NCI-H748 treated with DMSO at 0.1 percent for 48 hours (cell line): Measurements from ENCODE around the gene ANO1.
"Not testable (repeated sequence)": the region's sequence is repeated elsewhere in the genome, so short reads cannot be mapped to it uniquely, and the experiment has no call there.

Experiments
- DNase-seq: peaks from one replicate; lab custom pipeline; 2025; lab: John Stamatoyannopoulos, UW

ANO1 gene

DNA sequence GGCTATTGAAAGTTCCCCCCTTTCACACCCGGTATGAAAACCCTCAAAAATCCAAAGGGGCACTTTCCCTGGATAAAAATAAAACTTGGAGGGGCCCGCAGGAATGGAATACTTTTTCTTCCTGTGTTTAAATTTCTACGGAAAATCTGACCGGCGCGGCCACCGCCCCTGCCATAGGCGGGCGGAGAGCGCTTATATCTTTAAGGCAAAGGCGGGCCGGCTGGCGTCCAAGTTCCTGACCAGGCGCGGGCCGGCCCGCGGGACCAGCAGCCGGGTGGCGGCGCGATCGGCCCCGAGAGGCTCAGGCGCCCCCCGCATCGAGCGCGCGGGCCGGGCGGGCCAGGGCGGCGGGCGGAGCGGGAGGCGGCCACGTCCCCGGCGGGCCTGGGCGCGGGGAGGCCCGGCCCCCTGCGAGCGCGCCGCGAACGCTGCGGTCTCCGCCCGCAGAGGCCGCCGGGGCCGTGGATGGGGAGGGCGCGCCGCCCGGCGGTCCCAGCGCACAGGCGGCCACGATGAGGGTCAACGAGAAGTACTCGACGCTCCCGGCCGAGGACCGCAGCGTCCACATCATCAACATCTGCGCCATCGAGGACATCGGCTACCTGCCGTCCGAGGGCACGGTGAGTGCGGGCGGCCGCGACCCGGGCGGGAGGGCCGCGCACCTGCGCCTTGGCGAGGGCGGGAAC lies at the start of gene ANO1:
Gene ANO1 (plus strand): TSS at position 223 of the 686 bp plus-strand sequence. CDS start 290 bp downstream, at position 513.
- DNase-seq, result no peak

DNA sequence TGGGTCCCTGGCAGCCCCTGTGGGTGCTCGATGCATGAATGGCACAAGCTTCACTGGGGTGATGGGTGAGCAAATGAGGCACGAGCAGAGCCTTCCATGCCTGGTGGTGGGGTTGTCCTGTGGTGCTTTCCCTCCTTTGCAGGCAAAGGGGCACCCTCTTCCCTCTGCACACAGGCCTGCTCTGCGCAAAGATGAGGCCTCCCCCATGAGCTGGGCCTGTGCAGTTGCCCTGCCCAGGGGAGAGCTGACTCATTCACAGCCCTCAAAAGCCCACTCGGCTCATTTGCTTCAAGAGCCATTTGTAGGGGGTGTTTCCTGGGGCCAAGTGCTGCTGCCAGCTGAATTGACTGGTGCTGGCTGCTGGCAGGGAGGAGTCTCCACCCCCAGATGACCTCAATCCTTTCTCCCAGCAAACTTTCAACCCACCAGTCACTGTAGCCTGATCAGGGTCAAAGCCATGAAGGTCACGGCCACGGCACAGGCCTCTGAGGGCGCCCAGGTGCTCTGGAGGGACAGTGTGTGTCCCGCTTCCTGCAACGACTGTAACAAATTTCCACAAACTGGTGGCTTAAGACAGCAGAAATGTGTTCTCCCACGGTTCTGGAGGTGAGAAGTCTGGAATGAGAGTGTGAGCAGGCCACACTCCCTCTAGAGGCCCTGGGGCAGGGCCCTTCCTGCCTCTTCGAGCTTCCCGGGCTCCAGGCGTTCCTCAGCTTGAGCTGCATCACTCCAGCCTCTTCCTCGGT lies 48.8 kb upstream of the ANO1 start:
- no peak for DNase-seq

DNA sequence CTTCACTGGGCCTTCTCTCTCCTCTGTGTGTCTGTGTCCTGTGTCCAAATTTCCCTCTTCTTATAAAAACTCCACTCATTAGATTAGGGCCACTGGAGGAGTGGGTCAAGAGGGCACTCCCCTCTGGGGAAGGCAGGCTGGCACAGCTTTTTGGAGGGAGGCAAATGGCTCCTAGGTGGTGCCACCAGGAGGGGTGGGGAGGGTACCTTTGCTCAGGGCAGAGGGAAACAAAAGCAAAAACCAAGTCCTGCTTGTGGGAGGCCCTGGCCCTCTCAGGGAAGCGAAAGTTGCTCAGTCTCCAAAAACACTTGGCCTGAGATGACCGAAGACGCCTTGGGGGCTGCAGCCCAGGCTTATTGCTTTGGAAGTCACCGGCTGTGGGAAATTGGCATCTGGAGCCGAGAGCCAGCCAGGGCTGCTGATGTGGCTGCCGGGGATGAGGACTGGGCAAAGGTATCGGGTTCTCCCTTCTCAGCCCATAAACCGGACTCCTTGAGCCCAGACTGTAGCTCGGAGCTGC lies 48.2 kb upstream of the ANO1 start:
- no peak for DNase-seq

DNA sequence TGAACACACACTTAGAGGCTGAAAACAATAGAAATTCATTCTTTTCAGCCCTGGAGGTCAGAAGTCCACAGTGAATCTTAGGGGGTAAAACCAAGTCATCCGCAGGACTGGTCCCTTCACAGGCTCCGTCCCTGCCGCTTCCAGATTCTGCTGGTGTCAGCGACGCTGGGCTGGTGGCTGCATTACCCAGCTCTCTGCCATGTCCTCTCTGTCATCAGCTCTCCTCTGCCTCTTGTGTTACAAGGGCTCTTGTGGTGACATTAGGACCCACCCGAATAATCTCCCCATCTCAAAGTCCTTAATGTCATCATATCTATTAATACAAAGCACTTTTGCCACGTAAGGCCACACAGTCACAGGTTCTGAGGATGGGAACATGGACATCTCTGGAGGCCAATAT lies 47.7 kb upstream of the ANO1 start:
- no peak for DNase-seq

DNA sequence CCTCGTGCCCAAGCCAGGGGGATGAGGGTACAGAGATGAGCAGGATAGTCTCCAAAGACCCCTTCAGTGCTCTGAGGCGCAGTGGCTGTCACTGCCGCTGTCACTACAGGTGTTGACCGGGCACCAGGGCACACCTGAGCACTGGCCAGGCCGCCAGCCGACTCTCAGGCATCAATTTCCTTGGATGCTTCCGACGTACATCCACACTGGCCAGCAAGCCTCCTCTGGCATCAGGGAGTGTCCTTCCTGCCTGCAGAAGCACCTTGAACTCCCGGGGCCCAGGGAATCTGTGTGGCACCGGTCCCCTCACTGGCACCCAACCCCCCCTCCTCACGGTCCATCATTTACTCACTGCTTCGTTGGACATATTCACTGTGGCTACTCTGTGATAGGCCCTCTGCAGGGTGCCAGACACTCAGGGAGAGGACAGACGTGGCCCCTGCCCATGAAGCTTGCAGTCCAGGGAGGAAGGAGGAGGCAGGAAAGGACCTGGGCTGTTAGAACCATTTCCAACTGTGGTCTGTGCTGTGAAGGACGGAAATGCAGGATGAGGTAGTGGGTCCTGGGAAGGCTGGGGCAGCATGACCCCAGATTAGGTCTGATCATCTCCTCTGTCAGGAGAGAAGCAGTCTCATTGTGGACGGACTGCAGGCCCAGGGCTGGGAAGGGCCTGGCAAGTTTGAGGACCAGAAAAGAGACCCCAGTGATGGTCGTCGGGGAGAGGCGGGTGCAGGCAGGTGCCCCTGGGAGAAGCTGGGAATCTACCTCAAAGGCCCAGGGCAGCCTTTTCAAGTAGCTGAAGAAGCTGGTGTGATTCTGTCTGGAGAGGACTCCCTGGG lies 46.3 kb upstream of the ANO1 start:
- DNase-seq, result no peak

DNA sequence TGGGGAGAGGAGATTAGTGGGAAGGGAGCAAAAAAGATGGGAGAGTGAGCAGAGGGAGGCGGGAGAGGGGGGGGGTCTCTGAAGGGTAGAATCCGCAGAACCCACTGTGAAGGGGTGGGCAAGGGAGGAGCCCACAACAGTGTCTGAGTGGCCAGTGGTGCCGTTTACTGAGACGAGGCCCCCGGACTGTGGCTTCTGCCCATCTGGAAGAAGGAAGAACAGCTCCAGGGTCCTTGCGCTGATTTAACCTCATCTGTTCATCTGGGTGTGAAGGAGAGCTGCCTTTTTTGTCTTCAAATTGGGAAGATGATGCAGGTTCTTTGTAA lies 45.7 kb upstream of the ANO1 start:
- no peak for DNase-seq

DNA sequence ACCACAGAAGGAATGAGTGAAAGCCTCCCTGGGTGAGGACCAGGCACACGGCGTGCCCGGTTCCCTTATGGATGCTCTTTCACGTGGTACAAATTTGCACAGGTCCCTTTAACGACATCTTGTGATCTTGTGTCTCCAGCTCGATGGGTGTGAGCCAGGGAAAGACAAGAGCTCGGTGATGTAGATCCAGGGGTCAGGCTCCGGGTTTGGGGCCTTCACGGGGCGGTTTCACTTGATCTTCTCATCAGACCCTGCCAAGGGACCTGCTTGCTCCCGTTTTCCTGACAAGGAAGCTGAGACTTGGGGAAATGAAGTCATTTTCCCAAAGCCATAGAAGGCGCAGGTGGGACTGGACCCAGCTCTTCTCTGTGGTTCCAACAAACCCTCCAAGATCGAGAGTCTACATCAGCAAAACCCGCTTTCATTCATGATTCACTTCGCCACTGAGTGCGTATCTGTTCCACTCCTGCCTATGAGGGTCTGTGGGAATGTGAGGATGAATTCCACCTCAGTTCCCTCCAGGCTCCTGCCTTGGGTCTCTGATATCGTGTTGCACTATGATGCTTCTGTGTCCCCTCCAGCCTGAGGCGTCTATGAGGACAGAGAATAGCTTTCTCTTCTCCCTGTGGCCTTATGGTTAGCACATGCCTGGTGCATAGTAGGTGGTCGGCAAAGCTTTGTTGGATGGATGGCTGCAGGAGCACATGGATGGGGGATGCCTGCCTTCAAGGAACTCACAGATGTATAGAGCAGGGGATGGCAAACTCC lies 45.0 kb upstream of the ANO1 start:
- DNase-seq, result no peak

DNA sequence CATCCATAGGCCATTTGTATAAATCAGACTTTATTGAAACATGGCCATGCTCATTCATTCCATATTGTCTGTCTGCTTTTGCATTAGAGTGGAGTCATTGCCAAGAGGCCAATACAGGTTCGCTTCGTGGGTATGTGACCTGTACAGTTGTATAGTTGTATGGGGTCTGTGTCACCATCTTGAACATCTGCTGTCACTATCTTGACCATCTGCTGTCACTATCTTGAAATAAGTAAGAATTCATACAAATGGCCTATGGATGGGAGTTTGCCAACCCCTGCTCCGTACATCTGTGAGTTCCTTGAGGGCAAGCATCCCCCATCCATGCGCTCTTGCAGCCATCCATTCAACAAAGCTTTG lies 44.4 kb upstream of the ANO1 start:
- no peak for DNase-seq

DNA sequence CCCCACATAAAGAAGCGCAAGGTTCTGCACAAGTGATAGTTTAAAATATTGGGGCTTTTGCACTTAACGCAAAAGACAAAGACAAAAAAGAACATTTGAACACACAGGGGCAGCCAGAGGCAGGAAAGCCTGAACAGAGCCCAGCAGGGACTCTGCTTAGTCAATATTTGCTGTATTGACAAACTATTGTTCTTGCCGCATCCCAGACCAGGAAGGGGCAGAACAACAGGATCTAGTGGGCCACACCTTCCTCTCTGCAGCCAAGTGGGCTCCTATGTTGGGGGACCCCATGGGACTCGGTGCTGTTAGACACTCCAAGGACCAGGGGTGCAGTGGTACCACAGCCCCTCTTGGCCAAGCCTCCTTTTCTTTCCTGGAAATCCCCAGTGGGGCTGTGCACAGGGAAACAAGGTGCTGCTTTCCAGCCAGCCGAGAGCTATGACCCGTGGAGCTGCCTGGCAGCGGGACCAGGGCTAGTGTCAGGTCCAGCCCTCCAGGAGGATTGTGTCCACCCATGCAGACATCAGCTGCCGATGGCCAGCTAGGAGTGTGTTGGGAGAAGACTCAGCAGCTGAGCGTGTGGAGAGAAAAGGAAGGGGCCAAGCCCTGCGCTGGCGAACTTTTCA lies 43.3 kb upstream of the ANO1 start:
- DNase-seq, result peak; percentile 71

DNA sequence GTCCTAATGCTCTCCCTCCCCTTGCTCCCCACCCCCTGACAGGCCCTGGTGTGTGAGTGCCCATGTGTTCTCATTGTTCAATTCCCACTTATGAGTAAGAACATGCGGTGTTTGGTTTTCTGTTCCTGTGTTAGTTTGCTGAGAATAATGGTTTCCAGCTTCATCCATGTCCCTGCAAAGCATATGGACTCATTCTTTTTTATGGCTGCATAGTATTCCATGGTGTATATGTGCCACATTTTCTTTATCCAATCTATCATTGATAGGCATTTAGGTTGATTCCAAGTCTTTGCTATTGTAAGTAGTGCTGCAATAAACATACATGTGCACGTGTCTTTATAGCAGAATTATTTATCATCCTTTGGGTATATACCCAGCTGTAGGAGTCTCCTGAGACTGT lies 42.5 kb upstream of the ANO1 start:
- not testable (repeated sequence) for DNase-seq

DNA sequence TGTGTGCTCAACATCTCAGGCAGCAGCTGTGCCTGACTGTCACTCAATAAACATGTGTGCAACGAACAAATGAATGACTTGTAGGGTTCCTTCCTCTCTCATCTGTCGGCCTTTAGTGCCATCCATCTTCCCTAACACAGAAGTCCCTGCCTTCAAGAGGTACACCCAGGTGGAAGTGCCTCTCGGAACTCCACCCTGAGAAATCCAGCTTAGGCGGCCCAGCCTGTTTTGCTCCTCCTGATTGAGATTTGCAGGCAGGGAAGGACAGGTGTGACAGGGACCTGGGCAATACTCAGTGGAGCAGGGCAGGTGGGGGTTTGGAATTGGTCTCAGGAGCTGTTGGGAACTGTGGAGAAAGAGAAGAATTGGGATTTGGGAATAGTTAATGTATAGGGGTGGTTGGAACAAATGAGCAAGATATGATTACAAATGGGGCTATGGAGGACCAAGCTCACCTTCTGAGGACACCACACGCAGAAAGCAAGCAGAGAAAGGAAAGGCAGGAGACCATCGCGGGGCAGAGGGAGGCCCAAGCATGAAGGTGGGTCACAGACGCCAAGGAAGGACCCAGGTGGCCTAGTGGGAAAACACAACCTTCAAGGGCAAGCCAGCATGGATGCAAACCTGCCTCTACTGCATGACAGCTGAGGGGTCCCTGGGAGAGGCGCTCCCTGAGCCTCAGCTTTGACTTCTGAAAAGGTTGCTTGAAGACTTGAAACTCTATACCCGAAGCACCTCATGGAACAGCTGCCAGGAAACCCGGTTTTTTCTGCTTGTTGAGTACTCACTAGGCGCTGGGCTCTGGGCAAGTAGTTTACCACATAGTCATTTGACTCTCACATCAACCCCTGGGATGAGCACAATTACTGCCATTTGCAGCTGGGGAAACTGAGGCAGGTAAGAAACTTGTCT lies 40.9 kb upstream of the ANO1 start:
- DNase-seq, result no peak

DNA sequence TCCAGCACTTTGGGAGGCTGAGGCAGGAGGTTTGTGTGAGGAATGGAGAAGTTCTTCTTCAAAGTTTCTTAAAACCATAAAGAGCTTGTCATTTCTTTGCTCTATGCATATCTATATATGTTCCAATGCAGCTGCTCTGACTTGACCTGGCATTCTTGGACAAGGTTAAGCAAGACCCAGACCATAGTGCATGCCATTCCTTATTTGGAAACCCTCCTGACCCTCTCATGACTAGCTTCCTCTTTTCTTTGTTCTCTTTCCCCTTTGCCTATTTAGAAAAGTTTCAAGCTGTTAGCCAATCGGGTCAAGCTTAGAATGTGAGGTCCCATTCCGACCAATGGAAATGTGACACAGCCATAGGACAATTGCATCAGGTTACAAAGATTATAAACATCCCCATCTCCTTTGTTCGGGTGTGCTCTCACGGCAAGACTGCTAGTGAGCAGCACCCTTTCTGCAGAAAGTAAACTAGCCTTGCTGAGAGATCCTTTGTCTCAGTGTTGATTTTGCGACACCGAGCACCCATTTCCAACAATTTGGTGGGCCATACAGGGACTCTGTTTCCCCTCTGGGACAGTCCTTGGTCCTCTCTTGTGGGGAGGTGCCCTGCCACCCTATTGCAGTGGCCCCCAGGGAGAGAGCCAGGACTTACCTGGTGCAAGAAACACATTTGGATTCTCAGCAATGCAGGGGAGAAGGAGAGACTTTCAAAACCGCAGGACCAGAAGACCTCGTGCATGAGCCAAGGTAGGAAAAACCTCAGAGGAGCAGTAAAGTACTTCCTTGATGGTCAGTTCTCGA lies 39.9 kb upstream of the ANO1 start:
- DNase-seq, result no peak

DNA sequence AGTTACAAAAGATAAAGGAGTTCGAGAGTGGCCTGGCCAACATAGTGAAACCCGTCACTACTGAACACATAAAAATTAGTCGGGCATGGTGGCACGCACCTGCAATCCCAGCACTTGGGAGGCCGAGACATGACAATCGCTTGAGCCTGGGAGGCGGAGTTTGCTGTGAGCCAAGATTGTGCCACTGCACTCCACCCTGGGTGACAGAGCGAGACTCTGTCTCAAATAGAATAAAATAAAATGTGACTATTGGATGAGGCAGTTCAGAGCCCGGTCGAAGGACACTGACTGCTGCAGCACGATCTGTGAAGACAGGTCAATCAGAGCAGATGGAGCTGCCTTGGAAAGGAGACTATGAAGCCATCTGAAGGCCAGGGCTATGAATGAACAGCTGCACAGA lies 37.7 kb upstream of the ANO1 start:
- DNase-seq, result no peak

DNA sequence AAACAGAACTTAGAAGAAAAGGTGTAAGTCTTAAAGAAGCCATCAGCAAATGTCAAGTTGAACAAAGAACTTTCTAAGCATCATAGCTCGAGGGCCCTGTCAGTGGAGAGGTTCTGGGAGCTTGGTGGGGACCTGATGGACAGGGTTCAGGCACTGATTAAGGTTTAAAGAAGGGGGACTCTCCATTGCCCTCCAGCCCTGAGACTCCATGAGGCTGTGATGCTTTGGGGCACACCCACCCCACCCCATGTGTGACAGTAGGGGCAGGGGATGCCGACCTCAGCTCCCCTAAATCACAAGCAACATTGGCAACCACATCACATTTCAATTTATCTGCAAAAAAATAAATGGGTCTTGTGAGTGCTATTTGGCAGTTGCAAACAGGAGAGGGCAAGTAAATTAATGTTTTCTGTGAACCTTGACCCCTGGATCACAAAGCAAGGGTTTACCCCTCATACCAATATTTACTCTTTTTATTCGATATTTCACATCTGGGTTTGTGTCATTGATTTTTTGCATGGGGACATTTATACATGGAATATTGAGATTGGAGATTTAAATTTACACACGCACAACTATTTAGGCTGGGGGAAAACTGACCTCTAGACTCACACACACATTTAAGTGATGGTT lies 37.1 kb upstream of the ANO1 start:
- DNase-seq, result no peak

DNA sequence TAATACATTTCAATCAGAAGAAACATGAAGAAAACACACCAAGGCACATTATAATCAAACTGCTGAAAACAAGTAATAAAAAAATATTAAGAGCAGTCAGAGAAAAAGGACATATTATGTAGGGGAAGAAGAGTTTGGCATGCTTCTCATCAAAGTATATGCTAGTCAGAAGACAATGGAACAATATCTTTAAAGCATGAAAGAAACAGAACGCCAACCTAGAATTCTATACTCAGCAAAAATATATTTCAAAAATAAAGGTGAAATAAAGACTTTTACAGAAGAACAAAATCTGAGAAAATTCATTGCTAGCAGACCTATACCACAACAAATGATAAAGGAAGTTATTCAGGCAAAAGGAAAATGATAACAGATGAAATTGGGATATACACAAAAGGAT lies 34.6 kb upstream of the ANO1 start:
- no peak for DNase-seq

DNA sequence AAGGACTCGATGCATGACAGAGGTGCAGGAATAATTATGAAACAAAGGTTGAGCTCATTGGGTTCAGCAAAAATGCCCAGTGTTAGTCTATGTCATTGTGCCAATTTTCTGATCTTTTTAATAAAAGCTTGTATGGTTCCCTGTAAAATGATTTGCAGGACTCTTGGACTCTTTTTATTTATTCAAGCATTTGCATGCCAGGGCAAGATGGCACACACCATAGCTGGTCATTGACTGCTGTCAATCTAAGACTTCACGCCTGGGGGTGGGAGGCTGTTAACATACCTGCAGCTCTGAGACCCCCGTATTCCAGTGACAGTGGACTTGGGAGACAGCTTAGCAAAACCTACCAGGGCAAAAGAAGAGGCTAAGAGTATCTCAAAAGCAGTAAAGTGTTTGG lies 32.0 kb upstream of the ANO1 start:
- DNase-seq, result no peak

DNA sequence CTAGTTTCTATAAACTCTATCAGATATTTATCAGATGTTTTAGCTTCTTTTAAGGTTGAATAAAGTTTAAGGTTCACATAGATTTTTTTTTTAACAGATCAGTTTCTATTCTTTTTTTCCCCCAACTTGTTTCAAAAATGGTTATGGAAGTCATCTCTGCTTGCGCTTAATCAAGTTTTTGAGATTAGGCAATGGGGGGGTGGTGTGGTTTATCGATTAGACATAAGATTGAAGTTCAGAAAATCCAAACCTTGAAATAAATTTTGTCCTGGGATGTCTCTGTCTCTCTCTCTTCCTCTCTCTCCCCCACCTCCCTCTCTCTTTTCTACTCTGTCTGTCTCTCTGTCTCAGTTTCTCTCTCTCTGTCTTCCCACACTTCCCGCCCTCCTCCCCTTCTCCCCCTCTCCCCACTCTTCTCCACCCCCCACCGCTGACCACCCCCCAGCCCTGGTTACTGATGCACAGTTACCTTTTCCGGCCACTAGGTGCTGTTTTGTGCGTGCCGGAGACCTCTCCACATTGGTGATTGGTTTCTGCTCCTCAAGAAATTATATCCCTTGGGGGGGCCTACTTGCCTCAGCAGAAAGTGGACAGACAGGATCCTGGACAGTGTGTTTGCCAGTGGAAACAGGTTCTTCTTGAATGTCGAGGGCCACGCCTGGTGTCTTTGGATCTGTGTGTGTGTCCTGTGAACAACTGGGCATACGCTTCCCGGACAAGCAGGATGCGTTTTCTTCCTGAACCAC lies 29.7 kb upstream of the ANO1 start:
- no peak for DNase-seq

DNA sequence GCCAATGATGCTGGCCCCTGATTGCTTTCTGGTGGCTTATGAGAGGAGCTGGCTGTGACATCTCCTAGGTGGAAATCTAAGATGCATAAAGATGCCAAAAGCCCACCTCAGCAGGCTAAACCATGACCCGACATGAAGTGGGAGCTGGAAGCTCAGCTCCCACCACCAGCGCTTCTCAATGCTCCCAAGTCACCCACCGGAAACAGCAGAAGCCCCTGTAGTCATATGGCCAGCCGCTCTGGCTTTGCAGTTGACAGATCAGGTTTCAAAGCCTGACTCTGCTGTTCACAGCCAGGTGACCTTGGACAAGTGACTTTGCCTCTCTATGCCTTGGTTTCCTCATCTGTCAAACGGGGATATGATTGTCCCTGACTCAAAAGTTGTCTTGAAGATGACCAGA lies 29.1 kb upstream of the ANO1 start:
- DNase-seq, result no peak

DNA sequence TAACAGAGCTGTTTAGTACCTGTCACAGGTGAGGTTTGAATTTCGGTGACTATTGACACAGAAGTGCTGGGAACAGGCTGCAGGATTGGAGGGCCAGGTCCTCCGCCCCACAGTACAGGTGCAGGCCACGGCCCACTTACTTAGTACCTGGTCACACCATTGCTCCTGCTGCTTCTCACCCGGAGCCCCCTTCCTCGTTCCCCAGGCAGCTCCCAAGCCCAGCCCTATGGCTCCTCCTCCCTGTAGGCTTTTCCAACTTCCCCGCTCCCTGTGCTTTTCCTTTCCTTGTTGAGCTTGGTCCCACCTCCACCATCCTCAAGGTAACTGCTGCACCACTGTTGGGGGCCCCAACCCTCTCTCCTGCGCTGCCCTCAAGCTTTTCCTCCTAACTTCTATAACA lies 27.9 kb upstream of the ANO1 start:
- DNase-seq, result no peak
